Lower leg skin (tissue), 3 donors: Measurements from ENCODE around the gene PDCD11.

Experiments
- CTCF ChIP-seq, 3 donors: fragments of 450-650 bp; IDR thresholded peaks; one replicate each; pipeline ENCODE4 v1.5.1; 2016; ENCODE audit warnings: antibody characterized with exemption in 3 of 3, mild to moderate bottlenecking in 3 of 3, moderate library complexity in 2 of 3
- POLR2A ChIP-seq, 2 donors: fragments of 450-650 bp; IDR thresholded peaks; one replicate each; pipeline ENCODE4 v1.6.1; 2016 to 2017; ENCODE audit warnings: antibody characterized with exemption in 2 of 2, mild to moderate bottlenecking in 1 of 2, moderate library complexity in 1 of 2

- TF ChIP-seq CTCF (IDR thresholded peaks at IDR 0.05) (no peak), POLR2A (IDR thresholded peaks at IDR 0.05) (no peak)
Measured at GRCh38 chr10:103442031-103442461, 45.6 kb downstream of the PDCD11 start.
